ENCODE results near the gene GRAP2. TPM values are rescaled to one million over a fixed set of nuclear protein-coding genes. Genes with fewer than 3 reads are reported as not detected.

Gene GRAP2
- total and polyA plus RNA-seq, 9 of the 15 experiments (the other 6 are each of a cell fraction or from before 2014, with no cell fraction given) = 4.8 to 88.7 (median 60.4) TPM

DNA sequence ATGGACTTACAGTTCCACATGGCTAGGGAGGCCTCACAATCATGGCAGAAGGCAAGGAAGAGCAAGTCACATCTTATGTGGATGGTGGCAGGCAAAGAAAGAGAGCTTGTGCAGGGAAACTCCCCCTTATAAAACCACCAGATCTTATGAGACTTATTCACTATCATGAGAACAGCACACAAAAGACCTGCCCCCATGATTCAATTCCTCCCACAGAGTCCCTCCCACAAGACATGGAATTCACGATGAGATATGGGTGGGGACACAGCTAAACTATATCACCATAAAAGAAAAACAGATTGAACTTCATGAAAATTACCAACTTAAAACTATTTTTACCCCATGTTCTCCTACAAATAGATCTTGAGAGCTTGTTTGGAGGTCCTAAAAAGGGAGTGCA, 26.9 kb upstream of the GRAP2 start:
- ATAC-seq = no peak
- no peak for FAIRE-seq
- H3K9ac ChIP-seq (ENCODE audit: insufficient read depth in 1 of 2, low read depth in 2 of 2, low read length in 2 of 2) = no peak overlapping the region
- H3K4me3 ChIP-seq = no peak overlapping the region
- H3K9me1 ChIP-seq (ENCODE audit: control insufficient read depth, insufficient read depth, low read length) = no peaks in the 10 kb centered on the region
- no peaks in the 10 kb centered on the region for H4K20me1 ChIP-seq (replicated peaks; ENCODE audit: control insufficient read depth, insufficient read depth, low read length)
- intact Hi-C loops (cut with micrococcal nuclease) = no loop called here
- no peak overlapping the region for H3K4me2 ChIP-seq (ENCODE audit: insufficient read depth, low read length)
- no peaks in the 10 kb centered on the region; the same call in 2 of the 3 replicates for H3K79me2 ChIP-seq (ENCODE audit: control insufficient read depth, insufficient read depth, low read length)
- CTCF ChIA-PET (ENCODE audit: low intra/inter-chr PET ratio) = no interaction called here
- POLR2A ChIA-PET = interaction anchor here (1.1 kb wide), 1 partner anchor 84 kb away, joined by 3 read pairs; no protein-coding TSS in a partner anchor
- H2AFZ ChIP-seq (ENCODE audit: low read depth, low read length) = peak overlapping the region; percentile 38; the same call in 1 of the 2 replicates
- DNase-seq (ENCODE audit: extremely low read depth in 1 of 4, low spot score in 3 of 4) = no peak
- H3K27me3 ChIP-seq (ENCODE audit: control insufficient read depth in 2 of 2, insufficient read depth in 2 of 2, low read length in 2 of 2) = no peaks in the 10 kb centered on the region
- no TSS peak for BruUV-seq (replicated peaks)
- in situ Hi-C loops (cut with MboI) = no loop called here
- WGBS (ENCODE audit: insufficient coverage, low coverage, missing lambda C conversion rate) = 0% methylated on average over 1 of the region's 1 CpG
- no peaks in the 10 kb centered on the region for H3K9me3 ChIP-seq (replicated peaks; ENCODE audit: control insufficient read depth, insufficient read depth, low read depth, low read length)
- TF ChIP-seq KDM5B (IDR thresholded peaks at IDR 0.05; ENCODE audit: insufficient replicate concordance, low read depth, low read length) (no peak), HSF4 (CRISPR knock-in tag; IDR thresholded peaks at IDR 0.05; ENCODE audit: borderline replicate concordance) (no peak), NBN (IDR thresholded peaks at IDR 0.05; ENCODE audit: low read depth) (no peak), SMAD2 (IDR thresholded peaks at IDR 0.05; ENCODE audit: low read depth, low read length) (no peak), ZNF445 (CRISPR knock-in tag; IDR thresholded peaks at IDR 0.05; ENCODE audit: low read depth) (no peak), TGIF2 (CRISPR knock-in tag; IDR thresholded peaks at IDR 0.05) (no peak), ATF7 (IDR thresholded peaks at IDR 0.05) (no peak), PCBP1 (IDR thresholded peaks at IDR 0.05; ENCODE audit: low read depth, low read length, poor library complexity, severe bottlenecking) (no peak)
- TF ChIP-seq, protein P1, sequence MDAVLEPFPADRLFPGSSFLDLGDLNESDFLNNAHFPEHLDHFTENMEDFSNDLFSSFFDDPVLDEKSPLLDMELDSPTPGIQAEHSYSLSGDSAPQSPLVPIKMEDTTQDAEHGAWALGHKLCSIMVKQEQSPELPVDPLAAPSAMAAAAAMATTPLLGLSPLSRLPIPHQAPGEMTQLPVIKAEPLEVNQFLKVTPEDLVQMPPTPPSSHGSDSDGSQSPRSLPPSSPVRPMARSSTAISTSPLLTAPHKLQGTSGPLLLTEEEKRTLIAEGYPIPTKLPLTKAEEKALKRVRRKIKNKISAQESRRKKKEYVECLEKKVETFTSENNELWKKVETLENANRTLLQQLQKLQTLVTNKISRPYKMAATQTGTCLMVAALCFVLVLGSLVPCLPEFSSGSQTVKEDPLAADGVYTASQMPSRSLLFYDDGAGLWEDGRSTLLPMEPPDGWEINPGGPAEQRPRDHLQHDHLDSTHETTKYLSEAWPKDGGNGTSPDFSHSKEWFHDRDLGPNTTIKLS (IDR thresholded peaks at IDR 0.05; ENCODE audit: borderline replicate concordance, low read depth) = no peak
- TF ChIP-seq, protein P2, sequence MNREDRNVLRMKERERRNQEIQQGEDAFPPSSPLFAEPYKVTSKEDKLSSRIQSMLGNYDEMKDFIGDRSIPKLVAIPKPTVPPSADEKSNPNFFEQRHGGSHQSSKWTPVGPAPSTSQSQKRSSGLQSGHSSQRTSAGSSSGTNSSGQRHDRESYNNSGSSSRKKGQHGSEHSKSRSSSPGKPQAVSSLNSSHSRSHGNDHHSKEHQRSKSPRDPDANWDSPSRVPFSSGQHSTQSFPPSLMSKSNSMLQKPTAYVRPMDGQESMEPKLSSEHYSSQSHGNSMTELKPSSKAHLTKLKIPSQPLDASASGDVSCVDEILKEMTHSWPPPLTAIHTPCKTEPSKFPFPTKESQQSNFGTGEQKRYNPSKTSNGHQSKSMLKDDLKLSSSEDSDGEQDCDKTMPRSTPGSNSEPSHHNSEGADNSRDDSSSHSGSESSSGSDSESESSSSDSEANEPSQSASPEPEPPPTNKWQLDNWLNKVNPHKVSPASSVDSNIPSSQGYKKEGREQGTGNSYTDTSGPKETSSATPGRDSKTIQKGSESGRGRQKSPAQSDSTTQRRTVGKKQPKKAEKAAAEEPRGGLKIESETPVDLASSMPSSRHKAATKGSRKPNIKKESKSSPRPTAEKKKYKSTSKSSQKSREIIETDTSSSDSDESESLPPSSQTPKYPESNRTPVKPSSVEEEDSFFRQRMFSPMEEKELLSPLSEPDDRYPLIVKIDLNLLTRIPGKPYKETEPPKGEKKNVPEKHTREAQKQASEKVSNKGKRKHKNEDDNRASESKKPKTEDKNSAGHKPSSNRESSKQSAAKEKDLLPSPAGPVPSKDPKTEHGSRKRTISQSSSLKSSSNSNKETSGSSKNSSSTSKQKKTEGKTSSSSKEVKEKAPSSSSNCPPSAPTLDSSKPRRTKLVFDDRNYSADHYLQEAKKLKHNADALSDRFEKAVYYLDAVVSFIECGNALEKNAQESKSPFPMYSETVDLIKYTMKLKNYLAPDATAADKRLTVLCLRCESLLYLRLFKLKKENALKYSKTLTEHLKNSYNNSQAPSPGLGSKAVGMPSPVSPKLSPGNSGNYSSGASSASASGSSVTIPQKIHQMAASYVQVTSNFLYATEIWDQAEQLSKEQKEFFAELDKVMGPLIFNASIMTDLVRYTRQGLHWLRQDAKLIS (CRISPR knock-in tag; IDR thresholded peaks at IDR 0.05) = no peak
- TF ChIP-seq, protein P3, sequence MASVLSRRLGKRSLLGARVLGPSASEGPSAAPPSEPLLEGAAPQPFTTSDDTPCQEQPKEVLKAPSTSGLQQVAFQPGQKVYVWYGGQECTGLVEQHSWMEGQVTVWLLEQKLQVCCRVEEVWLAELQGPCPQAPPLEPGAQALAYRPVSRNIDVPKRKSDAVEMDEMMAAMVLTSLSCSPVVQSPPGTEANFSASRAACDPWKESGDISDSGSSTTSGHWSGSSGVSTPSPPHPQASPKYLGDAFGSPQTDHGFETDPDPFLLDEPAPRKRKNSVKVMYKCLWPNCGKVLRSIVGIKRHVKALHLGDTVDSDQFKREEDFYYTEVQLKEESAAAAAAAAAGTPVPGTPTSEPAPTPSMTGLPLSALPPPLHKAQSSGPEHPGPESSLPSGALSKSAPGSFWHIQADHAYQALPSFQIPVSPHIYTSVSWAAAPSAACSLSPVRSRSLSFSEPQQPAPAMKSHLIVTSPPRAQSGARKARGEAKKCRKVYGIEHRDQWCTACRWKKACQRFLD (CRISPR knock-in tag; IDR thresholded peaks at IDR 0.05) = no peak
- peaks cover 0 to 13% of the 10 kb centered on the region in 2 experiments; a peak in 2 of 5 replicates for H3K4me1 ChIP-seq (replicated peaks in 1 of 2; ENCODE audit: control insufficient read depth in 2 of 2, insufficient read depth in 2 of 2, low read length in 2 of 2)
- H3K27ac ChIP-seq (ENCODE audit: extremely low read depth, low read depth, low read length) = no peak overlapping the region
- H3K36me3 ChIP-seq (ENCODE audit: control insufficient read depth, insufficient read depth, low read length) = no peaks in the 10 kb centered on the region

Measured in K562 (cell line).